ENCODE results near the gene EEF1A2.

Gene EEF1A2

DNA sequence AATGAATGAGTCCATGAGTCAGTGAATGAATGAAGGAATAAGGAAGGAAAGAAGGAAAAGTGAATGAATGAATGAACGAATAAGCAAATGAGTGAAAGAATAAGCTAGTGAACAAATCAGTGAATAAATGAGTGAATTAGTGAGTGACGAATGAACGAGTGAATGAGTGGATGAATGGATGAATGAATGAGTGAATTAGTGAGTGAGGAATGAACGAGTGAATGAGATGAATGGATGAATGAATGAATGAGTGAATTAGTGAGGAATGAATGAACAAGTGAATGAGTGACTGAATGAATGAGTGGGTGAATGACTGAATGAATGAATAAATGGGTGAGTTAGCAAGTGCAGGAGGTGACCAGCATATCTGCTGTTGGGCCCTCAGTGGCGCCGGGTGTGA, 44.9 kb upstream of the EEF1A2 start:
- TF ChIP-seq, protein P1, sequence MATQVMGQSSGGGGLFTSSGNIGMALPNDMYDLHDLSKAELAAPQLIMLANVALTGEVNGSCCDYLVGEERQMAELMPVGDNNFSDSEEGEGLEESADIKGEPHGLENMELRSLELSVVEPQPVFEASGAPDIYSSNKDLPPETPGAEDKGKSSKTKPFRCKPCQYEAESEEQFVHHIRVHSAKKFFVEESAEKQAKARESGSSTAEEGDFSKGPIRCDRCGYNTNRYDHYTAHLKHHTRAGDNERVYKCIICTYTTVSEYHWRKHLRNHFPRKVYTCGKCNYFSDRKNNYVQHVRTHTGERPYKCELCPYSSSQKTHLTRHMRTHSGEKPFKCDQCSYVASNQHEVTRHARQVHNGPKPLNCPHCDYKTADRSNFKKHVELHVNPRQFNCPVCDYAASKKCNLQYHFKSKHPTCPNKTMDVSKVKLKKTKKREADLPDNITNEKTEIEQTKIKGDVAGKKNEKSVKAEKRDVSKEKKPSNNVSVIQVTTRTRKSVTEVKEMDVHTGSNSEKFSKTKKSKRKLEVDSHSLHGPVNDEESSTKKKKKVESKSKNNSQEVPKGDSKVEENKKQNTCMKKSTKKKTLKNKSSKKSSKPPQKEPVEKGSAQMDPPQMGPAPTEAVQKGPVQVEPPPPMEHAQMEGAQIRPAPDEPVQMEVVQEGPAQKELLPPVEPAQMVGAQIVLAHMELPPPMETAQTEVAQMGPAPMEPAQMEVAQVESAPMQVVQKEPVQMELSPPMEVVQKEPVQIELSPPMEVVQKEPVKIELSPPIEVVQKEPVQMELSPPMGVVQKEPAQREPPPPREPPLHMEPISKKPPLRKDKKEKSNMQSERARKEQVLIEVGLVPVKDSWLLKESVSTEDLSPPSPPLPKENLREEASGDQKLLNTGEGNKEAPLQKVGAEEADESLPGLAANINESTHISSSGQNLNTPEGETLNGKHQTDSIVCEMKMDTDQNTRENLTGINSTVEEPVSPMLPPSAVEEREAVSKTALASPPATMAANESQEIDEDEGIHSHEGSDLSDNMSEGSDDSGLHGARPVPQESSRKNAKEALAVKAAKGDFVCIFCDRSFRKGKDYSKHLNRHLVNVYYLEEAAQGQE (IDR thresholded peaks at IDR 0.05; ENCODE audit: low read depth), result no peak
- TF ChIP-seq YY1 (IDR thresholded peaks at IDR 0.05; ENCODE audit: low read depth), result no peak

DNA sequence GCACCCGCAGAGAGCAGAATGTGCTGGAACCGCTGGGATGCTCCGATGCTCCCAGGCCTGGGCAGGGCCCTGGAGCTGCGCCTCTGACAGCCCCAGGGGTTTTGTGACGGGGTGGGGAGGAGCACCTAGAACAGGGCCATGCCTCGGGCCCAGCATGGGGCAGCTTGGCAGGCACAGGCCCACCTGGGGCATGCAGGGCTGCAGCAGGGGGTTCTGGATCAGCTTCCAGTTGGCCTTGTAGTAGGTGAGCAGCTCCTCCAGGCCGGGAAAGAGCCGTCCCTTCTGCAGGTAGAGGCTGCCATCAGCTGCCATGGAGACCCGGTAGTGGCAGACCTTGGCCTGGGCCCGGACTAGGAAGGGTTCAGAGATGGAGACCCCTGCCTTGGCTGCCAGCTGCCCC, 44.2 kb upstream of the EEF1A2 start:
- peak; percentile 75; the same call in 1 of the 2 replicates for TF ChIP-seq EP300 (IDR thresholded peaks at IDR 0.05; ENCODE audit: borderline replicate concordance)
- TF ChIP-seq NFIC (IDR thresholded peaks at IDR 0.05), result peak; percentile 86
- no peak for TF ChIP-seq EGR1 (IDR thresholded peaks at IDR 0.05)
- TF ChIP-seq YY1 (IDR thresholded peaks at IDR 0.05; ENCODE audit: low read depth), result no peak
- TF ChIP-seq CREB1 (IDR thresholded peaks at IDR 0.05; ENCODE audit: low read depth), result no peak
- TF ChIP-seq, protein P1 (IDR thresholded peaks at IDR 0.05; ENCODE audit: low read depth), result no peak
- 0 out of 2 replicates have a peak, but pooled peaks have one; percentile 46 for TF ChIP-seq TEAD4 (IDR thresholded peaks at IDR 0.05)
- TF ChIP-seq RAD21 (IDR thresholded peaks at IDR 0.05; ENCODE audit: low read depth), result no peak
- TF ChIP-seq FOXM1 (IDR thresholded peaks at IDR 0.05; ENCODE audit: borderline replicate concordance, low read depth), result no peak
- no peak for TF ChIP-seq TAF1 (IDR thresholded peaks at IDR 0.05; ENCODE audit: low read depth)
- TF ChIP-seq ZBTB7A (IDR thresholded peaks at IDR 0.05; ENCODE audit: low read depth), result no peak
- TF ChIP-seq, protein P2, sequence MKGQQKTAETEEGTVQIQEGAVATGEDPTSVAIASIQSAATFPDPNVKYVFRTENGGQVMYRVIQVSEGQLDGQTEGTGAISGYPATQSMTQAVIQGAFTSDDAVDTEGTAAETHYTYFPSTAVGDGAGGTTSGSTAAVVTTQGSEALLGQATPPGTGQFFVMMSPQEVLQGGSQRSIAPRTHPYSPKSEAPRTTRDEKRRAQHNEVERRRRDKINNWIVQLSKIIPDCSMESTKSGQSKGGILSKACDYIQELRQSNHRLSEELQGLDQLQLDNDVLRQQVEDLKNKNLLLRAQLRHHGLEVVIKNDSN (IDR thresholded peaks at IDR 0.05), result no peak
- no peak for TF ChIP-seq CEBPB (IDR thresholded peaks at IDR 0.05)
- TF ChIP-seq, protein P3, sequence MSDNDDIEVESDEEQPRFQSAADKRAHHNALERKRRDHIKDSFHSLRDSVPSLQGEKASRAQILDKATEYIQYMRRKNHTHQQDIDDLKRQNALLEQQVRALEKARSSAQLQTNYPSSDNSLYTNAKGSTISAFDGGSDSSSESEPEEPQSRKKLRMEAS (IDR thresholded peaks at IDR 0.05), result peak; percentile 31; the same call in 1 of the 2 replicates
- peak; percentile 76 for TF ChIP-seq TCF12 (IDR thresholded peaks at IDR 0.05; ENCODE audit: low read depth)

DNA sequence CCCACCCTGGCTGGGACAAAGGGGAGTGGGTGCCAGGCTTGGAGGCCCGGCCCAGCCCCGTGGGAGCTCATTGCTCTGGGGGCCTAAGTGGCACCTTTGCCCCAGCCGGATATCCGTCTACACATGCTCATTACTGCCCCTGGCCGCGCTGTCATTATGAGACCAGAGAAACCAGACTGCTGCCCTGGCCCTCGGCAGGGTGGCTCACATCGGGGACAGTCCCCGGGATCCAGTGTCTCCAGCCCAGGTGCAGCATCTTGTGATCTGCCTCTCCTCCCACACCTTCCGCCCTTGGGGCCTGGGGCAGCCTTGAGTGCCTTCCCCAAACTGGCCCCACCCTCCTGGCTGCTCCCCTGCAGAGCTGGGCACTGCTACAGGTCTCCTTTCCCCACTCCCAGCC, 43.8 kb upstream of the EEF1A2 start:
- 0 out of 2 replicates have a peak, but pooled peaks have one; percentile 20 for TF ChIP-seq EGR1 (IDR thresholded peaks at IDR 0.05)
- no peak for TF ChIP-seq RAD21 (IDR thresholded peaks at IDR 0.05; ENCODE audit: low read depth)

DNA sequence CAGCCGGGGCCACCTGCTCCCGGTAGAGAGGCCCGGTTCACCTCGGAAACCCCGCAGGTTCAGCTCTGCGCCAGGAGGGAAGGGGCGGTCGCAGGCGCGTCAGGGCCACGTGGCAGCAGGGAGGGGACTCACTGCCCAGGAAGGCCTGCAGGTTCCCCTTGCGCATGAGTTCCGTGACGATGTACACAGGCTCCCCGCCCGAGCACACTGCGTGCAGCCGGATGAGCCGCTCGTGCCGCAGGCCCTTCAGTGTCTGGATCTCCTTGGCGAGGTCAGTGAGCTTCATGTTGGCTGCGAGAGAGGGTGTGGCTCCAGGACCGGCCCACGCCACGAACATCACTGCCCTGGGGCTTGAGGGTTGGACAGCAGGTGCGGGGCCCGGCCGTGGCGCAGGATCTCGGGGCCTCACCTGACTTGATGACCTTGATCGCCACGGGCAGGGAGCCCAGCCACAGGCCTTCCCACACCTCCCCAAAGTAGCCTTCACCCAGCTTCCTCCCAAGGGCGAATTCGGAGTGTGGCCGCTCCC, 43.2 kb upstream of the EEF1A2 start:
- no peak for TF ChIP-seq ZBTB7A (IDR thresholded peaks at IDR 0.05; ENCODE audit: low read depth)
- TF ChIP-seq NFIC (IDR thresholded peaks at IDR 0.05), result no peak
- TF ChIP-seq, protein P2 (IDR thresholded peaks at IDR 0.05), result no peak
- TF ChIP-seq, protein P1 (IDR thresholded peaks at IDR 0.05; ENCODE audit: low read depth), result no peak
- TF ChIP-seq, protein P3 (IDR thresholded peaks at IDR 0.05), result no peak
- no peak for TF ChIP-seq TCF12 (IDR thresholded peaks at IDR 0.05; ENCODE audit: low read depth)
- TF ChIP-seq EP300 (IDR thresholded peaks at IDR 0.05; ENCODE audit: borderline replicate concordance), result no peak
- TF ChIP-seq CREB1 (IDR thresholded peaks at IDR 0.05; ENCODE audit: low read depth), result no peak
- no peak for TF ChIP-seq YY1 (IDR thresholded peaks at IDR 0.05; ENCODE audit: low read depth)
- TF ChIP-seq TEAD4 (IDR thresholded peaks at IDR 0.05), result no peak
- no peak for TF ChIP-seq CEBPB (IDR thresholded peaks at IDR 0.05)

DNA sequence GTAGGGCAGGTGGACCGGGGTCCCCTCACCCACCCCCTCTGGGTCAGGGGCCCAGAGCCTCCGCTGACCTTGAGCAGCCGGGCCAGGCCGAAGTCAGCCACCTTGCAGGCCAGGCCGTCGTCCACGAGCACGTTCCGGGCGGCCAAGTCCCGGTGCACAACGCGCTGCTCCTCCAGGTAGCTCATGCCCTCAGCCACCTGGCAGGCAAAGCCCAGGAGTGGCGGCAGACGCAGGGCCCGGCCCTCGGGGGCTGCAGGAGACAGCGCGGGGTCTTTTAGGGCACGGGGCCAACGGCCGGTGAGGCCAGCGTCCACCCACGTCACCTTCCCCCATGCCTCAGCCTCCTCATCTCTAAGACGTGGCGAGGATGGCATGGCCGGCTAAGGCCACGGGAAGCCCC, 42.5 kb upstream of the EEF1A2 start:
- TF ChIP-seq TCF12 (IDR thresholded peaks at IDR 0.05; ENCODE audit: low read depth) (no peak), EP300 (IDR thresholded peaks at IDR 0.05; ENCODE audit: borderline replicate concordance) (no peak), ZBTB7A (IDR thresholded peaks at IDR 0.05; ENCODE audit: low read depth) (no peak), TEAD4 (IDR thresholded peaks at IDR 0.05) (no peak), EGR1 (IDR thresholded peaks at IDR 0.05) (no peak), RAD21 (IDR thresholded peaks at IDR 0.05; ENCODE audit: low read depth) (no peak), FOXM1 (IDR thresholded peaks at IDR 0.05; ENCODE audit: borderline replicate concordance, low read depth) (no peak), YY1 (IDR thresholded peaks at IDR 0.05; ENCODE audit: low read depth) (no peak), NFIC (IDR thresholded peaks at IDR 0.05) (no peak), CREB1 (IDR thresholded peaks at IDR 0.05; ENCODE audit: low read depth) (no peak), CEBPB (IDR thresholded peaks at IDR 0.05) (no peak), TAF1 (IDR thresholded peaks at IDR 0.05; ENCODE audit: low read depth) (no peak)
- TF ChIP-seq, protein P1 (IDR thresholded peaks at IDR 0.05; ENCODE audit: low read depth), result no peak
- TF ChIP-seq, protein P2 (IDR thresholded peaks at IDR 0.05), result no peak
- TF ChIP-seq, protein P3 (IDR thresholded peaks at IDR 0.05), result no peak
